HG02763 (cell line): ENCODE data around the gene SLU7.
"Not testable (repeated sequence)": the region's sequence is repeated elsewhere in the genome, so short reads cannot be mapped to it uniquely, and the experiment has no call there.

Source experiments
- ATAC-seq: cut with Tn5 transposase; IDR thresholded peaks from one replicate; pipeline ENCODE4 v1.9.1; 2021; ENCODE audit warnings: mild to moderate bottlenecking, moderate library complexity; ENCODE audit not compliant: unreplicated experiment

Gene SLU7

DNA sequence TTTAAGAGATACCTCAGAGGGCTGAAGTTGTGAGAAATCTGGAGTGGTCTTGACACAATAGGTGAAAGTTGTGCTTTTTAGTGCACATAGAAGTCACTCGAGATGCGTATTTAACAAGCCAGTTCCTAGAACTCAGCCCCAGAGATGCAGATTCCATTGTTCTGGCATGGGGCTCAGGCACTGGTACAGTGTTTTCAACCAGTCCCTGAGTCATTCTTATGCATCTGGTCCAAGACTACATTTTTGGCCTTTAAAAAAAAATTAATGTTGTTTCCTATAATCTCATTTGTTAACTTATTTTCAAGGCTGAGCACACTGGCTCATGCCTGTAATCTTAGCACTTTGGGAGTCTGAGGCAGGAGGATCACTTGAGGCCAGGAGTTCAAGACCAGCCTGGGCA, 32.4 kb upstream of the SLU7 start:
- no peak for ATAC-seq

DNA sequence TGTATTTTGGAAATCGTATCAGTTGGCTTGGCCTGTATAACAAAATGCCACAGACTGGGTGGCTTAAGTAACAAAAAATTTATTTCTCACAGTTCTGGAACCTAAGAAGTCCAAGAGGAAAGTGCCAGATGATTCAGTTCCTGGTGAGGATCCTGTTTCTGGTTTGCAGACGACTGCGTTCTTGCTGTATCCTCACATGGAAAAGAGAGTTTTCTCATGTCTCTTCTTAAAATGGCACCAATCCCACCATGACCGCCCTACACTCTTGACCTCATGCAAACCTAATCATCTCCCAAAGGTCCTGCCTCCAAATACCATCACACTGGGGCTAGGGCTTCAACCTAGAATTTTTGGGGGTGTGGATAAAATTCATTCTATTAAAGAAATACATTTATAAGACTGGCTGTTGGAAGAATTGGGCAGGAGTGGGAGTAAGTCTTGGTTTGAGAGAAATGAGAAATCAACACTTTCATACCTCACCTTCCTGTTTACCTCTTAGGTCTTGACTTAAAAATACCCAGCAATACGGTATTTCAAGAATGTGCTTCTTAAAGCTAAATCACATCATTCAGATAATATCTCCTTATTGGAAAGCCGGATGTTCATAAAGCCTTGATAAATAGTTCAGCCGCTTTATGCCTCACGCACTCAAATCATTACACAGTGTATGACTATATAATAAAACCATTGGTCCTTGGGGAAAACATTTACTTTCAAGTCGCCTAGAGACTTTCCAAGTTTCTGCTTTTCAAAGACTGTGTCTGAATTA, 31.5 kb upstream of the SLU7 start:
- peak; percentile 58 for ATAC-seq

DNA sequence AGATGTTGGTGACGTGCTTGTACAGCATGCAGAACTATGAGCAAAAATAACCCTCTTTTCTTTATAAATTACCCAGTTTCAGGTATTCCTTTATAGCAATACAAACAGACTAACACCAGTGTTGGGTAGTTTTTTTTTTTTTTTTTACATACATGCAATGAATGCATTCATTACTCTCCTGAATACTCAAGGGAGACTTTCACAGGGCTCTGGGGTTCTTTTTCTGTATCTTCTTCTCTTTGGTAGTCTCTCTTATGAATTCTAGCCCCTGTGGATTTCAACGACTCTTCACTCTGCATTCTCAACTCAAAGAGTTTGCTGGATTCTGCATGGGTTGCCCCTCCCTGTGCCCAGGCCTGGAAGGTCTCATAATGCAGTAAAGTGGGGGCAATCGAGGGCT, 30.6 kb upstream of the SLU7 start:
- no peak for ATAC-seq

DNA sequence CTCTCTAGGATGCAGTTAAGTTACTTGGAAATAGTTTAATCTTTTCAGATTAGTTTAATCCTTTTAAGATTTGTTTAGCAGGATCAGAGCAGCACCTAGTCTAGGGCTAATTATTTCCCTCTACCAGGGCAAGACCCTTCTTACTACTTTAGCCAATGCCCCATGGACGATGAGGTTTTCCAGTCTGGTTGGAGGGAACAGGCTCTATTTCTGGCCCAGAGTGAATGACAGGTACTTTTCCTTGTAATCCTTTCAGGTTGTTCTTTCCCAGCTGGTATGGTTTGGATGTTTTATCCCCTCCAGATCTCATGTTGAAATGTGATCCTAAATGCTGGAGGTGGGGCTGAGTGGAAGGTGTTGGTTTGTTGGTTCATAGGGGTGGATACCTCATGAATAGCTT, 30.0 kb upstream of the SLU7 start:
- ATAC-seq = no peak

DNA sequence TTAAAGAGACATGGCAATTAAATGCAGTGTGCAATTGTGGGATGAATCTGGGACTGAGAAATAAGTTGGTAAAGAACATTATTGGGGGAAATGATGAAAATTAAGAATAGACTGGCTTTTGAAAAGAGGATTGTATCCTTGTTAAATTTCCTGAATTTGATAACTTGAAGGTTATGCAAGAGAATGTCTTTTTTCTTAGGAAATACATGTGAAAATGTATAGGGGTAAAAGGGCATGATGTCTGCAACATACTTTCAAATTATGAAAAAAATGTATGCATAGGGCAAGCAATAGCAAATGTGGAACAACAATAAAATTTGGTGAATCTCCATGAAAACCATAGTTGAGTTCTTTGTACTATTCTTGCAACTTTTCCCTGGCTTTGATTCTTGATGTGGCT, 26.9 kb upstream of the SLU7 start:
- no peak for ATAC-seq

DNA sequence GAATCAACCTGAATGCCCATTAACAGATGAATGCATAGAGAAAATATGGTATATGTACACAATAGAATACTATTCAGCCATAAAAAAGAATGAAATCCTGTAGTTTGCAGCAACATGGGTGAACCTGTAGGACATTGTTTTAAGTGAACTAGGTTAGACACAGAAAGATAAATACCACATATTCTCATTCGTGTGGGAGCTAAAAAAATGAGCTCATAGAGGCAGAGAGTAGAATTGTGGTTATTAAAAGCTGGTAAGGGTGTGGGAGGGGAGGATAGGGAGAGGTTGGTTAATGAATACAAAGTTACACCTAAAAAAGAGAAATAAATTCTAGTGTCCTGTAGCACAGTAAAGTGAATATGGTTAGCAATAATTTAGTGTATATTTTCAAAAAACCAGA, 26.3 kb upstream of the SLU7 start:
- peak; percentile 29 for ATAC-seq

DNA sequence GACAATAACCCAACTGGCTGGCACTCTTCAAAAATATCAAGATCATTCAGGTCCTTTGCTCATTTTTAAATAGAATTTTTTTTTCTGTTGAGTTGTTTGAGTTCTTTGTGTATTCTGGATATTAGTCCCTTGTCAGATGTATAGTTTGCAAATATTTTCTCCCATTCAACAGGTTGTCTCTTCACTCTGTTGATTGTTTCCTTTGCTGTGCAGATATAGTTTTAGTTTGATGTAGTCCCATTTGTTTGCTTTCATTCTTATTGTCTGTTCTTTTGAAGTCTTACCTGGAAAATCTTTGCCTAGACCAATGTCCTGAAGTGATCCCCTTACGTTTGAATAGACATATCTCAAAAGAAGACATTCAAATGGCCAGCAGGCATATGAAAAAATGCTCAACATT, 25.5 kb upstream of the SLU7 start:
- ATAC-seq = no peak

DNA sequence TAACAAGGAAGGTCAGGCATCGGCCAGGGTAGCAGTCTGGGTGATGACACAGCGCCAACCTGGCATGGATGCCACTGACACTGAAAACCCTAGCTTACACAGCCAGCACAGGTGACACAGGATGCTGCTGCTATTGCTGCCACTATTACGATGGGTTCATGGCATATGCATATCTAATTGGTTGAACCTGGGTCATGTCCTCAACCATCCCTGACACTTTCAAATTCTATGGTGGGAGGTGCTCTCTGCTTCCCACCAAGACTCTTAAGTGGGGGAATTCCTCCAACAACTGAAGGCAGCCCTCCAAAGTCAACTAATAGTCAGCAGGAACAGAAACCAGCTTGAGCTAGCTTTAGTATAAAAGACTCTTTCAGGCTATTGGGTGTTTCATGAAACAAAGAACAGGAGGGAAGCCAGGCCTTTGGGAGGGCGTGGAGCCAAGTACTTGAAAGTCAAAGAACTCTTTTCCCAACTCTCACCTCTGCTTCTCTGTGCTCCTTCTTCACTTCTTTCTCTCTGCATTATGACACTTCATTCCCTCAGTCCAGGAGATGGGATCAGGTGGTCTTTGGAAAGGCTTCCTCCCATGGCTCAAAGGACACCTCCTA, 24.0 kb upstream of the SLU7 start:
- ATAC-seq = no peak

DNA sequence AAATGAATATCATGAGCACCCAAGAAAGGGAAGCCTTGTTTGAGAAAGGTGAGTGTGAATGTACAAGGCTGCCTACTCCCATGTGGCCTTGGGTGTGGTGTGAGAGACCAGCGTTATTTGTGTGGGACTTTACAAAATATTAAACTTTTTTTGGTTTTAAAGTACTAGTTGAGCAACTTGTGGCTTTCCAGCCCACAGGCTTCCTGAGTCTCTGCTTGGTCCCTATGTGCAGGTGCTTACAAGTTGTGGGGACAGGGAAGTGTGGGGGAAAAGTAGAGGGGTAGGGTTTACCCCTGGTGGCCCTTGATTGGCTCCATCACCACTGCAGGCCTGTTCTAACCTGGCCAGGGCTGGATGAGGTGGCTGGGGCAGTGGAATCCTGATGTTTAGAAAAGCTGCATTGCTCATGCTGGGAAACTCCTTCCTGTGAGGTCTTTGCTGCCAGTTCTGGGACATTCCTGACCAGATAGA, 22.5 kb upstream of the SLU7 start:
- ATAC-seq = peak; percentile 25

DNA sequence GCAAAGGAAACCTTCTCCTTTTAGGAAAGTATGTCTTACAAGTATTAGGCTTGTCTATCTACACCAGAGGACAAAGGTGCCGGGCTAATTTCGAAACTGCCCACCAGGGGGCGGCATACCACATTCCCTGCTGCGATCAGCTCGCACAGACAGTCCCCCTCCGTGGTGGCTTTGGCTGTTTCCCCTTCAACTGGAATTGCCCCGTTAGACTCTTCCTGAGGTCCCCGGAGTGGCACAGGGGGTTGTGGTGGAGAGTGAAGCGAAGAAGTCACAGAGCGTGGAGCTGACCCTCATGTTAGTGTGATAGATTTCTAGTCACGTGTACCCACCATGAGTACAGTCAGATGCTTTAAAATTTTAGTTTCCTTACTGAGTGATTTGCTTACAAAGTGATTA, 20.3 kb upstream of the SLU7 start:
- peak; percentile 62 for ATAC-seq

DNA sequence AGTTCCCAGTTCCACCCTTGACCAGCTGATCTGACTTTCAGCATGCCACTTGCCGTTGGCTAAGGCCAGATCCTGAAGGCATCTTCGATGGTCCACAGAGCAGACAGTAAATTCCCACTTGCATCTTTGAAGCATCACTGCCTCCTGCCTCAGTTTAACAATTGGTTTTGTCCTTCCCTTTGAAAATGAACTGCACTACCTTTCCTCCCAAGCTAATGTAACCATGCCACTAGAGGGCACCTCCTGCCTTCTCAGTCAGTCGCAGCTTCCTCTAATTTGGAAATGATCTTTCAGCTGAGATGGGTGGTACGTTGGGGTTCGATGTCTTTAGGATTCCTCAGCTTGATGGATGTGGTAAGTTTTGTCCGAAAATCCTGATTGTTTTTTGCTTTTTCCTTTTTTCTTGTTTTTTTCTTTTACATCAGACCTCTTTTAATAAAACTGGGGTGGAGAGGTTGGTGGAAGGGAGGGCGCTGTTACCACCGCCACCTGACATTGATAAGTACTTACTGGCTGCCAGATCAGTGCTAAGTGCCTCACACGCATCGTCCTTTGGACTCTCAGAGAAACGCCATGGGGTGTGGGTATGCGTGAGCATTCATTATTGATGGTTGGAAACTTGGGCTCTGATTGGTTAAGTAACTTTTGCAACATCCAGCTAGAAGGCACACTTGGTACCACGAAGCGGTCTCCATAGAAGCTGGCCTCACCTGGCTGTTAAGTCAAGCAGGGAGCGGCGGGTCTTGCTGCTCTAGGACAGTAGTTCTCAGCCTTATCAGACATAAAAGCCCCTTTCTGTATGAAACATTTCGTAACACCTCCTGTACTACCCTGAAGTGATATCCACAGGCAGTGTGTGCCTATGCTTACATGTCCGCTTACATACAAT, 19.7 kb upstream of the SLU7 start:
- ATAC-seq = peak; percentile 25

DNA sequence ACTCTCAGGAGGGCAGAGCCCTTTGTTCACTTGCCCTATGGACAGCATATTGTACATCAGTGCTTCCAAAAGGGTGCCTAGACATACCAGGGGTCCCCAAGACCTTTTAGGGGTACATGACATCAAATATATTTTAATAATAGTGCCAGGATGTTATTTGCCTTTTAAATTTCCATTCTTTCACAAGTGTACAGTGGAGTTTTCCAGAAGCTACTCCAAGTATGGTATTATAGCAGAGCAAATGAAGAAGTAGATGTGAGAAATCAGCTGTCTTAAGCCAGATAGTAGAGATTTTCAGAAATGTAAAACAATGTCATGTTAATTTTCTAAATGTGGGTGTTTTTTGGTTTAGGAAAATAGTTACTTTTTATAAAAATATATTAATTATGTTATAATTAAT, 18.4 kb upstream of the SLU7 start:
- ATAC-seq = no peak

DNA sequence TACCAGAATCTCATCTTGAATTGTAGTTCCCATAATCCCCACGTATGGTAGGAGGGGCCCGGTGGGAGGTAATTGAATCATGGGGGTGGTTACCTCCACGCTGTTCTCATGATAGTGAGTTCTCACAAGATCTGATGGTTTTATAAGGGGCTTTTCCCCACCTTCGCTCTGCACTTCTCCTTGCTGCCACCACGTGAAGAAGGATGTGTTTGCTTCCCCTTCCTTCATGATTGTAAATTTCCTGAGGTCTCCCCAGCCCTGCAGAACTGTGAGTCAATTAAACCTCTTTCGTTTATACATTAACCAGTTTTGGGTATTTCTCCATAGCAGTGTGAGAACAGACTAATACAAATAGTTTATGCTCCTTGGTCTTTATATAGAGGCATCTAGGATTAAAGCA, 17.8 kb upstream of the SLU7 start:
- ATAC-seq = not testable (repeated sequence)

DNA sequence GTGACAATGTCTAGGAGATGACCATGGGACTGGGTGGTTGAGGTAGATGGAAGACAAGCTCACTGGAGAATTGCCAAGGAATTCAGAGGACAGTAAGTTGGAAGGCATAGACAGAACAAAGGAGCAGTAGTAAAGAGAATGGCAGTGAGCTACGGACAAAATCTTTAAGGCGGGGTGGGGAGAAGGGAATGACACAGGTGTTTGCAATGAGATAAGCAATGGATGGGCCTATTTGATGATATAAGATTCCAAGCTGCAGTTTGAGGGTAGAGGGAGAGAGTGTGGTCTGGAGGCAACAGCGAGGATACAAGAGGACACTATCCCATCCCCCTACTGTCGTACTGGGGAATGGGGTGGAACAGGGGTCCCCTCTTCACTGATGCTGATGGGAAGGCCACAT, 17.1 kb upstream of the SLU7 start:
- no peak for ATAC-seq

DNA sequence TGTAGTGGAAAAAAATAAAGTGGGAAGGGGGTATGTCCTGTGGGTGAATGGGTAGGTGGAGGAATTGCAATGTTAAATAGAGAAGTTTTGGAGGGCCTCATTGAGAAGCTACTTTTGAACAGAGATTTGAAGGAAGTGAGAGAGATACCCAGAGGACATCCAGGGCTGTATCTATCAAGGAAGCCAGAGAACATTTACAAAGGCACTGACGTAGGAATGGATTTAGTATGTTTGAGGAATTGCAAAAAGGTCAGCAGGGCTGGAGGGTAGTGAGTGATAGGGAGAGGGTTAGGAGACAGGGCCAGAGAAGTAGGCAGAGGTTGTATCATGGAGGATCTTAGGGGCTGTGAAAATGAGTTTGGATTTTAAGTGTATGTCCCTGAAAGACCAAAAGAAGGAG, 16.7 kb upstream of the SLU7 start:
- no peak for ATAC-seq

DNA sequence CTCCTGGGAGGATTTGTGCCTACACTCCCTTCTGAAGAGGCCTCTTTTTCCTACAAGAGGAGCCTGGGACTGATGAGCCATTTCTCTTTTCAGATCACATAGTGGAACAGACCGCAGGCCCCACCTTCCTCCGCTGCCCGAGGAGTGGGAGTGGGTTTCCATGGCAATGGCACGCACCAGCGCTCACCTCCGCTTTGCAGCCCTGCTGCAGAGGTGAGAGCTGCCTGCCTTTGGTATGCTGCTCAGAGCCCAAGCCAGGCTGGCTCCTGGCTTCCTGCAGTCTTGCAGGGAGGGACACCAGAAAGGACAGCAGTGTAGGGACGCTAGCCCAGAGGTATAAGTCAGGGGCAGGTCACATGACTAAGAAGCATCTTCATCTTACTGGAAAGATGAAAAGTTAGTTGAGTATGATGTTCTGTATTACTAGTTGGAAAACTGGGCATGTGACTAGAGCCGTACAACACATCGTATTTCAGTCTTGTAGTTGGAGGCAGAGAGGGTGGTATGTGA, 15.2 kb upstream of the SLU7 start:
- peak; percentile 80 for ATAC-seq

DNA sequence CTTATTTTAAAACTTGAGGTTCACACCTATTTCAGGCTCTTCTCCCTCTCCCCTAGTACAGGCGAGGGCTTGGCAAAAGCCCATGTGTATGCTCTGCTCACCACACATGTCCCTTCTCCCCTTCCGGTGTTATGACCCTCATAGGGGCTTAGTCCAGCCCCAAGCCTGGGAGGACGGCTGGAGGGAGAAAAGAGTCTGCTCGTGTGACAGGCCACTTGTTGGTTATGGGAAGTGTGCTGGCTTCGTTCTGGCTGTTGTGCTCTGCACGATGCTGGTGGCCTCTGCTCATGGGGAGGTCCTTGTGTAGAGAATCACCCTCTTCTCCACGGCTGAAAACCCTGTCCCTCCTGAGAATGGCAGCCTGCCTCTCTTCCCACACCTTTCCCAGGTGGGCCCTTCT, 13.9 kb upstream of the SLU7 start:
- ATAC-seq = no peak

DNA sequence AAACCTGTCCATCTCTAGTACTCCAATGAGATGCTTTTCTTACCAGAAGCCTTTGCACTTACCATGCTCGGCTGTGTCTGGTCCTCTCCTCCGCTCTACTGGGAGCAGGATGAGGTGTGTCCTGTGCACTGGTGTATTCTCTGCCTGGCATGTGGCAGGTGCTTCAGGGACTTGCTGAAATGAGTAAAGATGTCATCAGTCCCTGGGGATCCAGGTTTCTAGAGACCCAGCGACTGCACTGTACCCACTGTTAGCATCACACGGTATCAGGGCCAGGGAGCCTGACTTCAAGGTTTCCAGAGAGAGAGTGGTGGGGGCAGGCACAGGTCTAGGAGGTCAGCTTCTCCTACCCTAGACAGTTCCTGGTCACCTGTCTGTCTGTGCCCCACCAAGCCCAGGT, 13.3 kb upstream of the SLU7 start:
- no peak for ATAC-seq

DNA sequence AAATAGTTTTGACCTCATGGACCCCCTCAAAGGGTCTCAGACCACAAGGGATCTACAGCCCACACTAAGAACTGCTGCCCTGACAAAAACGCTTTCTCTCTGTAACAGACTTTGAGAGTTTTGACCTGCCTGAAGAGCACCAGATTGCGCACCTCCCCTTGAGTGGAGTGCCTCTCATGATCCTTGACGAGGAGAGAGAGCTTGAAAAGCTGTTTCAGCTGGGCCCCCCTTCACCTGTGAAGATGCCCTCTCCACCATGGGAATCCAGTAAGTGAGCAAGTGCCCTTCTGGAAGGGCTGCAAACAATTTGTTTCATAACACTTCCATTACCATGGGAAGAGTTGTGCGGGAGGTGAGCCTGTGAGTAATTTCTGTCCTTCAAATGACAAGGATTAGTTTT, 8.7 kb upstream of the SLU7 start:
- no peak for ATAC-seq

DNA sequence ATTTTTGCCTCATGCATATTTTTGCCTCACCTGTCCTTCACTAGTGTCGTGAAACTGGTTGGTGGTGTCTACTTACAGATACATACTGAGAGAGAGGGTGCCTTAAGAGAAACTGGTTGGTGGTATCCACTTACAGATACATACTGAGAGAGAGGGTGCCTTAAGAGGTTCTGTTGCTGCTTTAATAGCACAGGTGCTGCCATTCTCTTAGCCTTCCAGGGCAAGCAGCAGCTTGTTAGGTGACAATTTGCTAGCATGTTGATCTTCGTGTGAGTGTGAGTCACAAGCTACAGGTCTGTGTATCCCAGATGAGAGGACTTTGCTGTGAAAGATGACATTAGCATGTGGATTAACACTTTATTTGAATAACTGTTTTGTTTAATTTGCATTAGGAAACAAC, 4.2 kb upstream of the SLU7 start:
- ATAC-seq = no peak

DNA sequence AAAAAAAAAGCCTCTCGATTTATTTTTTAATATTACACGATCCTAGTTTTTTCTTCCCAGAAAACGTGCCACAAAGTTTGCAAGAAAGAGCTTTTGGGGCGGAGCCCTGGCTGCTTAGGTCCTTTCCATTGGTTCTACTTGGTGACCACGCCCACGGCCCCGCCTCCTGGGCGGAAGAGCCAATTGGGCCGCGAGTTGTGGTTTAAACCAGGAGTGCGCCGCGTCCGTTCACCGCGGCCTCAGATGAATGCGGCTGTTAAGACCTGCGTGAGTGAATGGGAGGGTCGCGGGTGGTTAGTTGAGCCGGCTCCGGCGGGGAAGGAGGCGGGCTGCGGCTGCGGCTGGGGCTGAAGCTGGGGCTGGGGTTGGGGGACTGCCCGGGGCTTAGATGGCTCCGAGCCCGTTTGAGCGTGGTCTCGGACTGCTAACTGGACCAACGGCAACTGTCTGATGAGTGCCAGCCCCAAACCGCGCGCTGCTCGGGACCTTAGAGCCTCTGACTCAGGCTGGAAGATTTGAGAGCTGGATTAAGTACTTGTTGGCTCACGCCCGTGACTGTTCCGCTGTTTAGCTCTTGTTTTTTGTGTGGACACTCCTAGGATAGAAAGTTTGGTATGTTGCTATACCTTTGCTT, 2.9 kb upstream of the SLU7 start, which contains the start of gene PTTG1:
Gene PTTG1 (plus strand): TSS at position 231 of the 634 bp plus-strand sequence. CDS start 458 bp downstream, outside the sequence.
- ATAC-seq = peak; percentile 61
